ENCODE data around the gene SCYGR1.
"Not testable (repeated sequence)": the region's sequence is repeated elsewhere in the genome, so short reads cannot be mapped to it uniquely, and the experiment has no call there.

Gene SCYGR1

DNA sequence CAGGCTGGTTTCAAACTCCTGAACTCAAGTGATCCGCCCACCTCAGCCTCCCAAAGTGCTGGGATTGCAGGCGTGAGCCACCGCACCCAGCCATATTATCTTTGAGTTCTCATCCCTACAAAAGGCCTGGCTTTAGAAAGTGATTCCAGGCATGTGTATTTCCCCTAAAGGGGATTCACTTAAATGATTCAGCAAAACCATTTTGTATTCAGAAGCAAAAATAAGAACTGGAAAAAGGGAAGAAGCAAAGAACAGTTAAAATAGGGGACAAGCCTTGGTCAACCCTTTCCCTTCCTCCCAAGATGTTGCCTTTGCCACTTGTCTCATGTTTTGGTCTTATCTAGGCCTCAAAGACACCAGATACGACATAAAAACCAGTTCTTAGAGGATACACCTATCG, 19.2 kb downstream of the SCYGR1 start:
- no peak for DNase-seq

DNA sequence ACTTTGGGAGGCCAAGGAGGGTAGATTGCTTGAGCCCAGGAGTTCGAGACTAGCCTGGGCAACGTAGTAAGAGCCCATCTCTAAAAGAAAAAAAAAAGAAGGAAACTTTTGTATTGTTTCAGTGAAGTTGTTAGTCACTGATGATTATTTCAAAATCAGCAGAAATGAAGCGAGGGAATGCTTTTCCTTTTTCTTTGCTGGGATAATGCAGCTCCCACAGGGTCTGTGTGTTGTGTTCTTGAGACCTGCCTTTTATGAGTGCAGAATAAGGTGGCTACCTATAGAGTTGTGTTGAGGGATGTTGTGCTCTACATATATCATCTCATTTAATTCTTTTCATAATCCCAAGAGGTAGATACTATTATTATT, 20.3 kb downstream of the SCYGR1 start:
- no peak for DNase-seq

DNA sequence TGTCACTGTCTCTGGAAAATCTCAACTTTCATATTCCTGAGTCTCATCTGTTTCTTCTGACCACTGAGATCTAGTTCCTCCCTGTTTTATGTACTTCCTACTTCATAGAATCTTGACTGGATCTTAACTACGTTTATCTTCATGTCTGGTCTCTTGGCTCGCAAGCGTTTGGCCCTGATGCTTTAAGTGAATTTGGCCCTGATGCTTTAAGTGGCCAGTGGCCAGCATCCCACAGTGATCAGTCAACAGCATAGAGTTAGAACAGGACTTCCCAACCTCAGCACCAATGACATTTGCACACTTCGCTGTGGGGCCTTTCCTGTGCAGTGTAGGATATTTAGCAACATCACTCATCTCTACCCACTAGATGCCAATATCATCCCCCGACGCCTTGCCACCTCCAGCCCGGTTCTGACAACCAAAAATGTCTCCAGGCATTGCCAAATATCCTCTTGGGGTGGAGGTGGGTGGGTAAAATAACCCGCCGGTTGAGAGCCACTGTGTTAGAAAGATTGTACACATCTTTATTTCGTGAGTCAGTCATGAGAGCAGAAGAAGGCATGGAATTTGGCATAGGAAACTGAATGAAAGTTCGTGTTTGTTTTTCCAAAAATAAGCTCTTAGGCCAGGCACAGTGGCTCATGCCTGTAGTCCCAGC, 20.9 kb downstream of the SCYGR1 start:
- DNase-seq, result no peak

DNA sequence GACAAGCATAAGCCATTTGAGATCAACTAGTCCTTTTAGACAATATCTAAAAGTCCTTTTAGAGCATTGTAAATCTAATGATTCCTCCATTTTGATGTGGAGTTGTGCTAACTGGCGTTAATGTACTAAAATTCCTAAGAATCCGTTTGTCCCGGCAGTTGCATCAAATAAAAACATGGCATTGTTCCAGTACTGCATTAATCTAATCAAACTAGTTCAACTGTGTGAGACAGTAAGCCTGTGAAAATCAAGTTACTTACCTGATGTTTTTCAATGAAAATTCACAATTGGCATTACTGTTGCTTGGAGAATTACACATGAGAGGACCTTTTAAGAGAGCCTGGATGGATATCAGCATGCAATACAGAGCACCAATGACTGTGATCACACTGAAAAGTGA, 21.9 kb downstream of the SCYGR1 start:
- no peak for DNase-seq

DNA sequence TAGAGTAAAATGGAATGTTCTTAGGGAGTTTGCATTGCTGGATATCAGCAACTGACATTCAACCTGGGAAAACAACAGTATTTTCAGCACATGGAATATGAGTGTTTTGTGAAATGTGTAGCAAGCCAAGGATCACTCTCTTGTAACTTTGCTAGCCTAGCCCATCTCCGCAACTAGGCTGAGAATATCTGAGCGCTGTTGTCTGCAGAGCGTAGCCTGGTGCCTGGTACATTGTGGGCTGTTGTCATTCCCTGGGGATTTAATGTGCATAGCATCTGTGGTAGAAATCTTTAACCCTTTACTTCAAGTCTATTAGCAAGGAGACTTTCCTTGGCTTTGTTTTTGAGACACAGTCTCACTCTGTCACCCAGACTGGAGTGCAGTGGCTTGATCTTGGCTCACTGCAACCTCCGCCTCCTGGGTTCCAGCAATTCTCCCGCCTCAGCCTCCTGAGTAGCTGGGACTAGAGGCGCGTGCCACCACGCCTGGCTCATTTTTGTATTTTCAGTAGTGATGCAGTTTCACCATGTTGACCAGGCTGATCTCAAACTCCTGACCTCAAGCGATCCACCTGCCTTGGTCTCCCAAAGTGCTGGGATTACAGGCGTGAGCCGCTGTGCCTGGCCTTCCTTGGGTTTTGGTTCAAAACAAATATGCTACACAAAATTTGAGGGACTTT, 23.0 kb downstream of the SCYGR1 start:
- not testable (repeated sequence) for DNase-seq

DNA sequence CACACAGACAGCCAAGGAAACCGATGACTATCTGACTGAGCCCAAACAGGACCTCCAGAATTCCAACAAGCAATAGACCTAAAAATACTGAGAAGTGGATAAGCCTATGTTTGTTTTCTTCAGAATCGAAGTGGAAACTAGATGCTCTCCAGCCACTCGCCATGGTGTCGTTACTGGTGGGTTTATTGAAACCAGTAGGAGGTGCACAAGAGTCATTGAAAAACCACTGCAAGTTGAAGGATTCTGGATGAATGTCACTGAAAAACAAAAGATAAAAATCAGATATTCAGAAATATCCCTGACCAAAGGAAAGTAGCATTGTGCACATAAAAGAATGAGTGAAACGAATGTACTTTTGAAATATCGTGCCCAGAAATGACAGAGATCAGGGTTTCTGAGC, 24.0 kb downstream of the SCYGR1 start:
- no peak for DNase-seq

DNA sequence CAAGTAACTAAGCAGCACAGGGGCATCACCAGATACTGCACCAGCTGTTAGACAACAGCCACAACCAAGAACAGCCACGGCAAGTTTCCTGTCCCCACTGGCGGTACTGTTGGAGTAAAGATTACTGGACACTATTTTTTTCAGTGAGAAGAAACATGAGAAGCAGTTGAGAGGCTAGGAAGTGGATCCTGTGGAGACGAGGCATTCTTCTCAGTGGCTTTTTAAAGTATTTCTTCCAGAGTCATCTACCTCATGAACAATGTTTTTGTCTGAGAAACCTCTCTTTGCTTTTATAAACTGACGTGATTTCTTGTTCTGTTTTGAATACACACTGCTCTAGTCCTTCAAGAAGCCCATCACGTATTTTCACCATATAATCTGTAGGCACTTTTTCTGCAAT, 27.4 kb downstream of the SCYGR1 start:
- no peak for DNase-seq

DNA sequence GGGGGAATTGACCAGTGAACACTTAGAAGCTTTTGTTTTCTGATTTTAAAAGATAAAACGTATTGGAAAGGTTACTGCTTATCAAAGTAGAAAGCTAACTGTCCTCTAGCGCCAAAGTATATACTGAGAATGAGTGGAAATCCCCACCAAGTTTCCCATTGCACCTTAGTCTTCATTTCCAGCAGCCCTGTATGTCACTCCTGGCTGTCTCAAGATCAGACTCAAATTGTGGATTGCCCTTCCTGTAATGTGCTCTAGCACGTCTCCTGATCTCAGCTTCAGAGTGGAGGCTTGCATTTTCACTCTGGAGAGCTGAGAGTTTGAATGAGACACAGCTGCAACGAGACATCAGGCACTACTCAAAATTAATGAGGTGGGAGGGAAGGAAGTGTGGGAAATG, 36.1 kb downstream of the SCYGR1 start:
- DNase-seq, result no peak

DNA sequence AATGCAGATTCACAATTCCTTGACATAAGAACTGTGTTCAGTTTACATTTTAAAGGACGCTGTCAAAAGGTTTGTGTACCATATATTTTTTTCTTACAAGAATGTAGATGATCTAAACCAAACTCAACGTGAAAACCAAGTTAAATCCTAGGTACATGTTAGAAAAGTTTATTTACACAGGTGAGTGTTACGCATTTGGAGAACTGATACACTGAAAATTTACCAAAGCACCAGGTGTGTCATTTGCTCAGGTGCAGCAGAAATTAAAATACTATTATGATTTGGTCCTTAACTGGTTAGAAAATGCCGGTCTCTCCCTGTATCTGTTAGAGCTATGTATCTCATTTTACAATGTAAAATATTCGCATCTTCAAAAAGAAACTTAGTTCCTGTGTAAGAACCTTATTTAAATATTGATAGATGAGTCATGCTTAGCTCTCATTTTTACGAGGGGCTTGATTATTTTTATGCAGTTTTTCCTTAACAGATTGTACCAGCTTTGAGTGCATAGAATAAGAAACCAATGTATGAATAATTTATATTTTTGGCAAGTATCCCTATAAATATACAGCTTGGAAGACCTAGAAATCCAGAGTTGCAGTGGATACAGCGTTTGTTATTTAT, 37.6 kb downstream of the SCYGR1 start:
- DNase-seq, result no peak

DNA sequence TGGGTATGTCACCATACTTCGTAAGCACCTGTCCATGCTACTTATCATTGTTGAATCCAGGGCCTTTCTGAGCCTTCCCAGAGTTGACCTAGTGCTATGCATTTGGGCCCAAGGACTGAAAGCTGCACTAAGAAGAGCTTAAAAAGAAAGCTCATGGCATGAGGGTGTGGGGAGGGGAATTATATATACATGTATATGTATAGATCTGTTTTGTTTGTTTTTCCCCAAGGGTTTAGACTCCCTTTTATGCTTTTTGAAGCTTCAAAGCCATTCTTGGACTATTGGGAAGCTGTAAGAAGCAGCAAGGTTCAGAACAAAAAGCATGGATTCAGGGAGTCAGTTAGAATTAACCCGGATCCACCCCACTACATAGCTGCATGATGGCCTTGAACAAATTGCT, 39.4 kb downstream of the SCYGR1 start:
- no peak for DNase-seq

DNA sequence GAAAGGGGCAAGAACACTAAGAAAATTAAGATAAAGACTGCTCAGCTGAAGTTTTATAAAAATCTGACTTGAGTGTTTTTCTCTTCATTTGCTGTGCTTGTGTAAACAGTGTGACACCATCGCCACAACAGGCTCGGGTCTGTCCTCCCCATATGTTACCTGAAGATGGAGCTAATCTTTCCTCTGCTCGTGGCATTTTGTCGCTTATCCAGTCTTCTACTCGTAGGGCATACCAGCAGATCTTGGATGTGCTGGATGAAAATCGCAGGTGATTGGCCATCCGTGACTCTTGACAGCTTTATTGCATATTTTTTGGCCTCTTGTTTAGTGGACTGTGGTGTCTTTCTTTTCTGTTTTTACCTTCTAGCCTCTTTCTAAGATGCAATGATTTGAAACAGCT, 40.6 kb downstream of the SCYGR1 start:
- no peak for DNase-seq

DNA sequence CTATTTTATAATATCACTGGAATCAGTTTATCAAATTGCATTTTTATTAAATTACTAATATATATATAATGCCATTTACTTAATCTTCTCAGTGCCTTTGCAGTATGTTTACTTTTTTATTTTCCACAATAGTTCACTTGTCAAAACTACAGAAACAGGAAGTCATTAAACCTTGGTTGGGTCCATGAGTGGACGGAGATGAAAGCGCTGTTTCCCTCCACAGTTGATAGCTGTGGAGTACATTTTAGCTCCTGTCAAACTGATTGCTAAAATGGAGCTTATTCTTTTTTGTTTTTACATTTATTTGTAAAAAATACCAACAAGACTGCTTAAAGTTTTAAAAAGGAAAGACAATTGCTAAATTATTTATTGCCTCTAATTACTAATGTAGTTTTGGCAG, 43.5 kb downstream of the SCYGR1 start:
- DNase-seq, result no peak

DNA sequence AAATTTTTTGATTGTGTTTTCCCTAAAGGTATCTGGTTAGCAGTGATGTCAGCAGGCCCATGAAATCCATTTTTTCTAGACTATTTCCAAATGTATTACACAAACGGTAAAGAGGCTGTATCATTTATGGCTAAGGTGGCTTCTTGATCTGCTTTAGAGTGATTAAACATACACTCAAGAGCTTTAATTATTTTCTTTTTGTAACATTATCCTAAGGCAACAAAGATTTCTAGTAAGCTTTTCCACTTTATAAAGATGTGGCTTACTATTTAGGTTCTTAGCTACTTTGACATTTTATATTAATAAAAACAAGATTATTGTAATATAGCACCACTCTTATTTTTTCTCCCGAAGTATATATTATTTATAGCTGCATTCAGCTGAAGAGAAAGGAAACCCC, 46.2 kb downstream of the SCYGR1 start:
- no peak for DNase-seq

DNA sequence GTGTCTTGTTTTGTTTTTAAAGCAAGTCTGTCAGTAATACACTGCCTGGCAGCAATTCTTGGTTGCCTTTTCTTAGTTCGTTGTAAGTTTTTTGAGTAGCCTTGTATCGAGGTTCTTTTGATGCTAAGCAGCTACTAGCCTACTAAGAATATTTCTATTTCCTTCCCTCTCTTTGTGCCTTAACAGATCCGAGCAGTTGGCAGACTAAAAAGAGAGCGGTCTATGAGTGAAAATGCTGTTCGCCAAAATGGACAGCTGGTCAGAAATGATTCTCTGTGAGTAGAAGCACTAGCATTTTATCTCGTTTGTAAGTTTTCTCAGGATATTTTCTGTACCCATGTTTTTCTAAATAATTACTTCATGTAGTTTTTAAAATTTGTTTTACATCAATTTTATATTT, 47.6 kb downstream of the SCYGR1 start:
- no peak for DNase-seq

DNA sequence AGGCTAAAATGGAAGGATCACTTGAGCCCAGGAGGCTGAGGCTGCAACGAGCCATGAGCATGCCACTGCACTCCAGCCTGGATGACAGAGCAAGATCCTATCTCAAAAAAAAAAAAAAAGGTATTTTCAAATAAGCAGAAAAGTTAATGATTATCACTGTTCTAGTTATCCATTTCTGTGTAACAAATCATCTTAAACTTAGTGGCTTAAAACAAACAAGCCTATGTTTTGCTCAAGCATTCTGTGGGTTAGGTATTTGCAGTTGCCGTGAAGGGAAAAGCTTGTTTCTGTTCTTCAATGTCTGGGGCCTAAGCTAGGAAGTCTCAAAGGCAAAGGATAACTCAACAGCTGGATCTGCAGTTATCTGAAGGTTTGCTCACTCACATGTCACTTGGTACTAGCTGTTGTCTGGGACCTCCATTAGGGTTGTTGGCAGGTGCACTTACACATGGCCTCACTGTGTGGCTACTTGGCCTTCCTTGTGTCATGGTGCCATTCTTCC, 48.6 kb downstream of the SCYGR1 start:
- no peak for DNase-seq
